AG09319 (cell line): ENCODE measurements around the gene CENPVL2.
"Not testable (repeated sequence)": the region's sequence is repeated elsewhere in the genome, so short reads cannot be mapped to it uniquely, and the experiment has no call there.

Experiments
- DNase-seq: peaks from one replicate; pipeline ENCODE4 v3.0.0-alpha.2; 2010; ENCODE audit warnings: low read depth; ENCODE audit errors: extremely low read depth
- TF ChIP-seq, protein P1 (sequence below): IDR thresholded peaks from 2 replicates; pipeline ENCODE4 v1.5.1; 2011; ENCODE audit warnings: low read depth, mild to moderate bottlenecking, inconsistent platforms, low read length, moderate library complexity

CENPVL2 gene

DNA sequence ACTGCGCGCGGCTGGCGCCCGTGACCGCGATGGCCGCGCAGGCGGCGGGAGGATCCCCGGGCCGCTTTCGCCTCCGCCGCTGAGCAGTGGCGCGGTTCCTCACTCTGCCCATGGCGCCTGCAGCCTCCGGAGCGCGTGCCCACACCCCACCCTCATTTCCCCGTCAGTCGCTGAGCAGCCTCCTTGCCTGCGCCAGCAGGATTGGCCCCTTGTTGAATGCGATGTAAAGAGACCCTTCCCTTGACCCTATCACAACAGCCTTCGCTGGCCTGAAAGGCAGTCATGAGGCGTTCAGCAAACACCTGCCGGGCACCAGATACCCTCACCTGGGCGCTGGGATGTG lies at the start of gene CENPVL2:
CENPVL2 (minus strand) TSS at position 112 of the 343 bp plus-strand sequence; CDS start at position 112, 0 bp downstream.
- DNase-seq: not testable (repeated sequence)

DNA sequence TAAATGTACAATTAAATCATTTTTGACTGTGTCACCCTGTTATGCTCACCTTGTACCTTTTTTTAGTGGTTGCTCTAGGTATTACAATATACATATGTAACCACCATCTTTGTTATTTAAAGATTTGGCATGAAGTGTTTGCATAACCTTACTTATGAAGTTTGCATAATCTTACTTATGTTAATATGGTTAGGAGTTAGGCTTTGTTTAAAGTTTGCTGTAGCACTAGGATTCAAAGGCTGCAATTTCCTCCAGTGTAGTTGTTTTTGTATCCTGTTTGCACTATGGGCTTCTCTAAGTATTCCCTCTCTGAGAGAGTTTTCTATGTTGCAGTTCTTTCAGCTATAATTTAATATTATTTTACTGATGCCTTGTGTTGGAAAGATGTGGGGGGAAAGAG lies 45.6 kb upstream of the CENPVL2 start:
- TF ChIP-seq, protein P1, sequence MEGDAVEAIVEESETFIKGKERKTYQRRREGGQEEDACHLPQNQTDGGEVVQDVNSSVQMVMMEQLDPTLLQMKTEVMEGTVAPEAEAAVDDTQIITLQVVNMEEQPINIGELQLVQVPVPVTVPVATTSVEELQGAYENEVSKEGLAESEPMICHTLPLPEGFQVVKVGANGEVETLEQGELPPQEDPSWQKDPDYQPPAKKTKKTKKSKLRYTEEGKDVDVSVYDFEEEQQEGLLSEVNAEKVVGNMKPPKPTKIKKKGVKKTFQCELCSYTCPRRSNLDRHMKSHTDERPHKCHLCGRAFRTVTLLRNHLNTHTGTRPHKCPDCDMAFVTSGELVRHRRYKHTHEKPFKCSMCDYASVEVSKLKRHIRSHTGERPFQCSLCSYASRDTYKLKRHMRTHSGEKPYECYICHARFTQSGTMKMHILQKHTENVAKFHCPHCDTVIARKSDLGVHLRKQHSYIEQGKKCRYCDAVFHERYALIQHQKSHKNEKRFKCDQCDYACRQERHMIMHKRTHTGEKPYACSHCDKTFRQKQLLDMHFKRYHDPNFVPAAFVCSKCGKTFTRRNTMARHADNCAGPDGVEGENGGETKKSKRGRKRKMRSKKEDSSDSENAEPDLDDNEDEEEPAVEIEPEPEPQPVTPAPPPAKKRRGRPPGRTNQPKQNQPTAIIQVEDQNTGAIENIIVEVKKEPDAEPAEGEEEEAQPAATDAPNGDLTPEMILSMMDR: no peak
- DNase-seq: no peak

DNA sequence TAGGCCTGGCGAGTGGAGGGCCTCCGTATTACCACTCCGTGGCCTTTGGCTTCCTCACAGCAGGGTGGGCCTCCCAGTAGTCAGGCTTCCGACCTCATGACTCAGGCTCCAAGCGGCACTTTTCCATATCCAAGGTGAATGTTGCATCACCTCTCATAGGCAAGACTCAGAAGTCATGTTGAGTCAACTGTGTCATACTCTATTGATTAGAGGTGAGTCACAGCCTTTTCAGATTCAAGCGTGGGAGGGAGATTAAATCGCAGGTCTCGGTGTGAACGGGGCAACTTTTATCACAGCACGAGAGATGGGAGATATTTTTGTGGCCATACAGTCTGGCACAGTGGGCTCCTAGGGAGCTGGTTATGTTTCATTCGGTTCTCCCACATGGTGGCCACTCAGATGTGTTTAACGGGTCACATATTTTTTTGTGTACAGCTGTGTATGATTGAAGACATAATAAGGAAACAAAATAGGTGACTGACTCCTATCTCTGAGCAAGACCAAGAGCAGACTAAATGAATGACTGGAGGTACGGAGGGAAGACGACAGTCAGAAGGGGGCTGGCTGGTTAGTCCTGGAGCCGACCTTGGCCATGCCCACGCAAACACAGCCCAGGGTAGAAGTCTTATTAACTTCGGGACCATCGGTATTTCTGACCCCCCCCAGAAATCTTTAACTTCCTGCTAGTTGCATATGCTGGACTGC lies 30.5 kb upstream of the CENPVL2 start:
- not testable (repeated sequence) for DNase-seq

DNA sequence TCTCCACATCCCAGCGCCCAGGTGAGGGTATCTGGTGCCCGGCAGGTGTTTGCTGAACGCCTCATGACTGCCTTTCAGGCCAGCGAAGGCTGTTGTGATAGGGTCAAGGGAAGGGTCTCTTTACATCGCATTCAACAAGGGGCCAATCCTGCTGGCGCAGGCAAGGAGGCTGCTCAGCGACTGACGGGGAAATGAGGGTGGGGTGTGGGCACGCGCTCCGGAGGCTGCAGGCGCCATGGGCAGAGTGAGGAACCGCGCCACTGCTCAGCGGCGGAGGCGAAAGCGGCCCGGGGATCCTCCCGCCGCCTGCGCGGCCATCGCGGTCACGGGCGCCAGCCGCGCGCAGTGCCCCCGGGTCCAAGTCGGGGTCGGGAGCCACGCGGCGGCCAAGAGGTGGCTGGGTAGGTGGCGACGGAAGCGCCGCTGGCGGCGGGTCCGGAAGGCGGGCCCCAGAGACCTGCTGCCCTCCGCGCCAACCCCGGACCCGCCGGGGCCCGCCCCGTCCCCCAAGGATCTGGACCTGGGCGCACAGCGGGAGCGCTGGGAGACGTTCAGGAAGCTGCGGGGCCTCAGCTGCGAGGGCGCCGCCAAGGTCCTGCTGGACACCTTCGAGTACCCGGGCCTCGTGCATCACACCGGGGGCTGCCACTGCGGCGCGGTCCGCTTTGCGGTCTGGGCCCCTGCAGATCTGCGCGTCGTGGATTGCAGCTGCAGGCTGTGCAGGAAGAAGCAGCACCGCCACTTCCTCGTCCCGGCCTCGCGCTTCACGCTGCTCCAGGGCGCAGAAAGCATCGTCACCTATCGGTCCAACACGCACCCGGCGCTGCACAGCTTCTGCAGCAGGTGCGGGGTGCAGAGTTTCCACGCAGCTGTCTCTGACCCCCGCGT lies 27.9 kb upstream of the CENPVL2 start, which contains the start of gene CENPVL1:
CENPVL1 (plus strand) TSS at position 236 of the 888 bp plus-strand sequence; CDS start at position 236, 0 bp downstream.
- not testable (repeated sequence) for DNase-seq

DNA sequence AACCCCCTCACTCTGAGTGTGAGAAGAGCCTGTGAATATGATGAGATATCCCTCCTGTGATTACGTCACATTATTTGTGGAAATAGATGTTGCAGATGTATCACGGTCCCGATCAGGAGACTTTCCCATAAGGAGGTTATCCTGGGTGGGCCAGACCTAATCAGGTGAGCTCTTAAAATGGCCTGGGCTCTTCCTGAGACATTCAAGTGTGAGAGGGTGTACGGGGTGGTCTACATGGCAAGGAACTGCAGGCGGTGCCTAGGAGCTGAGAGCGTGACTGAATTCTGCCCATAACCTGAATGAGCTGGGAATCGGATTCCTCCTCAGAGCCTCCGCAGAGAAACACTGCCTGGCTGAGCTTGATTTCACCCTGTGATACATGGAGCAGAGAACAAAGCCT lies 14.8 kb upstream of the CENPVL2 start:
- TF ChIP-seq, protein P1: no peak
- no peak for DNase-seq

DNA sequence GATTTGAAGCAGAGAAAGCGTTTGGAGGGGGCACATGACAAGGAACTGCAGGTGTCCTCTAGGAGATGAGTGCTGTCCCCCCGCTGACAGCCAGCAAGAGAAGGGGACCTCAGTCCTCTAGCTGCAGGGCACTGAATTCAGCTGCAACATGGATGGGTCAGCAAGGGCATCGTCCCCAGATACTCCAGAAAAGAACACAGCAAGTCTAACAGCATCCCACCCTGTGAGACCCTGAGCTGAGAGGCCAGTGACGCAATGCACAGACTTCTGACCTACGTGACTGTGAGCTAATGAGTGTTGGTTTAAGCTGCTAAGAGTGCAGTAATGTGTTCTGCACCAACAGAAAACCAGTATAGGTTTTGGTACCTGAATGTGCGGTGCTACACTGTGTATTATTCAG lies 11.6 kb upstream of the CENPVL2 start:
- TF ChIP-seq, protein P1: no peak

DNA sequence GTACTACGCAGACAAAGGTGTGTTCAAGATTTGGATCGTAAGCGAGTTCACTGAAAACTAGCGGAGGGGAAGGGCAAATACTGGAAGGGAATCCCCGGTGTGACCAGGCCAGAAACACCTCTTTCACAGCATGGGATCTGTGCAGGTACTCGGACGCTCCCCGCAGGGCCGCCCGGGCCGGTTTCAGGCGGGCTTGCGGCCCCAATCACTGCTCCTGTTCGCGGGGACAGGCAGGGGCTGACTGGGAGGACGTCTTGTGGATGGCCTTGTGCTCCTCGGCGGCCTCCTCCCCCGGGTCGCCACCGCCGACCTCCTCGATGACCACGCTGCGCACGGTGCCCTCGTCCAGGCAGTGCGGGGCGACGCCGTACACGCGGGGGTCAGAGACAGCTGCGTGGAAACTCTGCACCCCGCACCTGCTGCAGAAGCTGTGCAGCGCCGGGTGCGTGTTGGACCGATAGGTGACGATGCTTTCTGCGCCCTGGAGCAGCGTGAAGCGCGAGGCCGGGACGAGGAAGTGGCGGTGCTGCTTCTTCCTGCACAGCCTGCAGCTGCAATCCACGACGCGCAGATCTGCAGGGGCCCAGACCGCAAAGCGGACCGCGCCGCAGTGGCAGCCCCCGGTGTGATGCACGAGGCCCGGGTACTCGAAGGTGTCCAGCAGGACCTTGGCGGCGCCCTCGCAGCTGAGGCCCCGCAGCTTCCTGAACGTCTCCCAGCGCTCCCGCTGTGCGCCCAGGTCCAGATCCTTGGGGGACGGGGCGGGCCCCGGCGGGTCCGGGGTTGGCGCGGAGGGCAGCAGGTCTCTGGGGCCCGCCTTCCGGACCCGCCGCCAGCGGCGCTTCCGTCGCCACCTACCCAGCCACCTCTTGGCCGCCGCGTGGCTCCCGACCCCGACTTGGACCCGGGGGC lies 567 bp downstream of the CENPVL2 start:
- DNase-seq: not testable (repeated sequence)

More for the DNA sequence above, 11.6 kb upstream of the CENPVL2 start:
- DNase-seq: no peak

DNA sequence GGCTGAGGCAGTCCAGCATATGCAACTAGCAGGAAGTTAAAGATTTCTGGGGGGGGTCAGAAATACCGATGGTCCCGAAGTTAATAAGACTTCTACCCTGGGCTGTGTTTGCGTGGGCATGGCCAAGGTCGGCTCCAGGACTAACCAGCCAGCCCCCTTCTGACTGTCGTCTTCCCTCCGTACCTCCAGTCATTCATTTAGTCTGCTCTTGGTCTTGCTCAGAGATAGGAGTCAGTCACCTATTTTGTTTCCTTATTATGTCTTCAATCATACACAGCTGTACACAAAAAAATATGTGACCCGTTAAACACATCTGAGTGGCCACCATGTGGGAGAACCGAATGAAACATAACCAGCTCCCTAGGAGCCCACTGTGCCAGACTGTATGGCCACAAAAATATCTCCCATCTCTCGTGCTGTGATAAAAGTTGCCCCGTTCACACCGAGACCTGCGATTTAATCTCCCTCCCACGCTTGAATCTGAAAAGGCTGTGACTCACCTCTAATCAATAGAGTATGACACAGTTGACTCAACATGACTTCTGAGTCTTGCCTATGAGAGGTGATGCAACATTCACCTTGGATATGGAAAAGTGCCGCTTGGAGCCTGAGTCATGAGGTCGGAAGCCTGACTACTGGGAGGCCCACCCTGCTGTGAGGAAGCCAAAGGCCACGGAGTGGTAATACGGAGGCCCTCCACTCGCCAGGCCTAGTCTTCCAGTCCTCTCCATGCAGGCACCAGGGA lies 2.8 kb downstream of the CENPVL2 start:
- DNase-seq: not testable (repeated sequence)

DNA sequence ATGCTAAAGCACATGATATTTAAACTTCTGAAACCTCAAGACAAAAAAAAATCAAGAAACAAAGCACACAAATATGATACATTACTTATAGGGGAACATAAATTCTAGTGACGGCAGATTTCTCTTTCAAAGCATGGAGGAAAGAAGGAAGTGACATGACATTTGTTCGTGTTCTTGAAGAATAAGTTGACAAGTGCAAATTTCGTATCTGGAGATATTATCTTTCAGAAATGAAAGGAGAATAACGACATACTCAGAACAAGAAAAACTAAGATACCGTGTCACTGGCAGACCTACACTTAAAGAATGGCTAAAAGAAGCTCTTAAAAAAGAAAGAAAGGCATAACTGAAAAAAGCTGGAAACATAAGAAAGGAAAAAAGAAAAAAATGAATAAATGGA lies 16.6 kb downstream of the CENPVL2 start:
- TF ChIP-seq, protein P1: no peak
- no peak for DNase-seq
